AG10803 (cell line): ENCODE results near the gene ZNF276.
"Not testable (repeated sequence)": the region's sequence is repeated elsewhere in the genome, so short reads cannot be mapped to it uniquely, and the experiment has no call there.

Experiments used
- DNase-seq: peaks from one replicate; pipeline ENCODE4 v3.0.0; 2010; ENCODE audit warnings: low read depth
- H3K4me3 ChIP-seq: 2 replicates; pipeline ENCODE4 v1.5.1; 2011; ENCODE audit warnings: mild to moderate bottlenecking, low read length, control low read depth
- CTCF ChIP-seq: conservative IDR thresholded peaks from 2 replicates; pipeline ENCODE4 v1.5.1; 2011; ENCODE audit warnings: mild to moderate bottlenecking, low read length, control low read depth, inconsistent platforms

The ZNF276 gene

GRCh38 chr16:89693931-89694783 lies 27.2 kb upstream of the ZNF276 start:
- DNase-seq = no peak
- TF ChIP-seq CTCF = no peak
- H3K4me3 ChIP-seq = no peak overlapping the region

GRCh38 chr16:89694784-89695085 lies 26.6 kb upstream of the ZNF276 start:
- not testable (repeated sequence) for DNase-seq, H3K4me3 ChIP-seq

- no peak for TF ChIP-seq CTCF
Observed at GRCh38 chr16:89695086-89695874, 26.1 kb upstream of the ZNF276 start.

GRCh38 chr16:89695875-89696669 lies 25.3 kb upstream of the ZNF276 start:
- H3K4me3 ChIP-seq = no peak overlapping the region
- DNase-seq = no peak
- no peak for TF ChIP-seq CTCF

More at GRCh38 chr16:89695086-89695874, 26.1 kb upstream of the ZNF276 start:
- H3K4me3 ChIP-seq = no peak overlapping the region
- no peak for DNase-seq

GRCh38 chr16:89696670-89697128 lies 24.6 kb upstream of the ZNF276 start:
- no peak overlapping the region for H3K4me3 ChIP-seq
- DNase-seq = no peak
- no peak for TF ChIP-seq CTCF

- no peak for DNase-seq
- TF ChIP-seq CTCF = no peak
- no peak overlapping the region for H3K4me3 ChIP-seq
Observed at GRCh38 chr16:89697161-89697615, 24.1 kb upstream of the ZNF276 start.
